H1 (cell line): ENCODE data around the gene DNAAF8. TPM values are rescaled to one million over a fixed set of nuclear protein-coding genes. Genes with fewer than 3 reads are reported as not detected.

Experiments
- polyA plus RNA-seq, 7 experiments: library from polyadenylated mRNA; depleted of rRNA in 3 of 7; stranded (reverse) in 5 of 7; unstranded in 2 of 7; fragments of >200 nt in 5 of 7; fragments of 200-250 nt in 2 of 7; gene quantifications; 1 replicate in 5 of 7; 2 replicates in 1 of 7; 4 replicates in 1 of 7; pipeline versions ENCODE4 v1.2.1 to v1.2.3, GENCODE V29; 2011 to 2013; ENCODE audit warnings: missing spikeins in 2 of 7, mixed read lengths in 2 of 7
- small RNA-seq: library from polyadenylated mRNA; stranded (forward); fragments of <200 nt; extraction: miRNeasy Mini kit (QIAGEN cat#:217004); gene quantifications from one replicate; pipeline ENCODE3, GENCODE V24; 2013; ENCODE audit not compliant: insufficient read depth
- total RNA-seq: library from RNA; stranded (reverse); fragmentation: NEBNext Ultra II Directional; extraction: Animal tissue kit (Norgen Biotek cat#: 25700); gene quantifications from 2 replicates; pipeline ENCODE4 v1.2.1, GENCODE V29; 2021

Gene DNAAF8
- total and polyA plus RNA-seq, 2 of the 8 experiments (the other 6 are each of a cell fraction or from before 2014, with no cell fraction given): 0.39 TPM; not detected in 1

Small RNA genes lying within 50 kb of the gene (small RNA-seq; reads per million reads assigned to genes)
- not detected for gene RF00017

Other genes starting within 250 kb of the DNAAF8 start
- 73.7 and 76.3 TPM in 2 replicates for gene CDIP1, start 195.8 kb upstream of the DNAAF8 start, total RNA-seq
- 56.6 and 91.0 TPM in 2 replicates for gene CDIP1, start 195.8 kb upstream of the DNAAF8 start, polyA plus RNA-seq (2011; rRNA removed)
- 1.3 and 1.6 TPM in 2 replicates for gene C16orf96, start 178.2 kb upstream of the DNAAF8 start, total RNA-seq
- 1.0 and 1.8 TPM in 2 replicates for gene C16orf96, start 178.2 kb upstream of the DNAAF8 start, polyA plus RNA-seq (2011; rRNA removed)
- 52.2 and 62.0 TPM in 2 replicates for gene UBALD1, start 119.6 kb upstream of the DNAAF8 start, total RNA-seq
- gene UBALD1, start 119.6 kb upstream of the DNAAF8 start, polyA plus RNA-seq (2011; rRNA removed): 28.6 and 48.9 TPM in 2 replicates
- gene MGRN1, start 109.7 kb upstream of the DNAAF8 start, total RNA-seq: 79.4 and 82.3 TPM in 2 replicates
- 15.0 and 30.1 TPM in 2 replicates for gene MGRN1, start 109.7 kb upstream of the DNAAF8 start, polyA plus RNA-seq (2011; rRNA removed)
- 34.8 and 41.3 TPM in 2 replicates for gene NUDT16L1, start 41.0 kb upstream of the DNAAF8 start, total RNA-seq
- gene NUDT16L1, start 41.0 kb upstream of the DNAAF8 start, polyA plus RNA-seq (2011; rRNA removed): 77.3 and 112 TPM in 2 replicates
- gene ANKS3, start 266 bp upstream of the DNAAF8 start, total RNA-seq: 23.9 and 27.5 TPM in 2 replicates
- 15.5 and 23.9 TPM in 2 replicates for gene ANKS3, start 266 bp upstream of the DNAAF8 start, polyA plus RNA-seq (2011; rRNA removed)
- 10.4 and 13.4 TPM in 2 replicates for gene ZNF500, start 32.6 kb downstream of the DNAAF8 start, total RNA-seq
- 10.3 and 11.8 TPM in 2 replicates for gene ZNF500, start 32.6 kb downstream of the DNAAF8 start, polyA plus RNA-seq (2011; rRNA removed)
- not detected in 2 replicates for gene SEPTIN12, start 53.8 kb downstream of the DNAAF8 start, total RNA-seq
- 0.08 and 0.24 TPM in 2 replicates for gene SEPTIN12, start 53.8 kb downstream of the DNAAF8 start, polyA plus RNA-seq (2011; rRNA removed)
- not detected in 2 replicates for gene SMIM22, start 60.8 kb downstream of the DNAAF8 start, total RNA-seq
- gene SMIM22, start 60.8 kb downstream of the DNAAF8 start, polyA plus RNA-seq (2011; rRNA removed): not detected in 2 replicates
- gene ROGDI, start 68.1 kb downstream of the DNAAF8 start, total RNA-seq: 27.4 and 29.9 TPM in 2 replicates
- gene ROGDI, start 68.1 kb downstream of the DNAAF8 start, polyA plus RNA-seq (2011; rRNA removed): 68.4 and 95.2 TPM in 2 replicates
- 115 and 120 TPM in 2 replicates for gene GLYR1, start 112.8 kb downstream of the DNAAF8 start, total RNA-seq
- gene GLYR1, start 112.8 kb downstream of the DNAAF8 start, polyA plus RNA-seq (2011; rRNA removed): 50.2 and 60.2 TPM in 2 replicates
- gene UBN1, start 112.9 kb downstream of the DNAAF8 start, total RNA-seq: 37.0 and 37.6 TPM in 2 replicates
- 16.2 and 27.4 TPM in 2 replicates for gene UBN1, start 112.9 kb downstream of the DNAAF8 start, polyA plus RNA-seq (2011; rRNA removed)
- 28.8 and 29.5 TPM in 2 replicates for gene PPL, start 202.6 kb downstream of the DNAAF8 start, total RNA-seq
- 11.3 and 15.8 TPM in 2 replicates for gene PPL, start 202.6 kb downstream of the DNAAF8 start, polyA plus RNA-seq (2011; rRNA removed)
- gene SEC14L5, start 223.8 kb downstream of the DNAAF8 start, total RNA-seq: 3.0 and 3.2 TPM in 2 replicates
- 1.9 and 2.1 TPM in 2 replicates for gene SEC14L5, start 223.8 kb downstream of the DNAAF8 start, polyA plus RNA-seq (2011; rRNA removed)